ENCODE results near the gene SLC9A3. TPM values are rescaled to one million over a fixed set of nuclear protein-coding genes. Genes with fewer than 3 reads are reported as not detected.

Gene SLC9A3
- polyA plus RNA-seq, 1 of the 3 experiments (the other 2 are of a cell fraction): 1.9 TPM

- H3K4me3 ChIP-seq (ENCODE audit: low read depth in 2 of 2, low read length in 1 of 2): no peak overlapping the region
- no peak overlapping the region for H3K27ac ChIP-seq (ENCODE audit: low read depth in 2 of 2, low read length in 1 of 2)
- no peak overlapping the region for H3K4me2 ChIP-seq
- TF ChIP-seq MXI1 (IDR thresholded peaks at IDR 0.05; ENCODE audit: low read depth, low read length): no peak
- no peak for TF ChIP-seq YY1 (IDR thresholded peaks at IDR 0.05; ENCODE audit: low read depth)
- TF ChIP-seq ELF1 (IDR thresholded peaks at IDR 0.05): no peak
- no peak for TF ChIP-seq RFX5 (IDR thresholded peaks at IDR 0.05; ENCODE audit: low read length)
- TF ChIP-seq FOXJ3 (CRISPR knock-in tag; IDR thresholded peaks at IDR 0.05): no peak
- TF ChIP-seq SIN3A (IDR thresholded peaks at IDR 0.05; ENCODE audit: borderline replicate concordance, low read depth, low read length): no peak
- TF ChIP-seq USF1 (IDR thresholded peaks at IDR 0.05; ENCODE audit: borderline replicate concordance, low read depth): no peak
- TF ChIP-seq POLR2AphosphoS5 (IDR thresholded peaks at IDR 0.05; ENCODE audit: low read depth, low read length): no peak
- TF ChIP-seq NFIC (IDR thresholded peaks at IDR 0.05; ENCODE audit: borderline replicate concordance): no peak
- no peak for TF ChIP-seq TCF12 (IDR thresholded peaks at IDR 0.05)
- TF ChIP-seq CTCF (IDR thresholded peaks at IDR 0.05): no peak
- no peak for TF ChIP-seq PBX3 (IDR thresholded peaks at IDR 0.05)
- no peak overlapping the region for H2AFZ ChIP-seq (ENCODE audit: low read depth)
- no peaks in the 10 kb centered on the region for H3K9me3 ChIP-seq
- ChIA-PET POLR2A (no interaction called here), CTCF (no interaction called here)
- no peaks in the 10 kb centered on the region for H3K9me2 ChIP-seq
- H3K27me3 ChIP-seq (ENCODE audit: insufficient read depth): peaks cover 25% of the 10 kb centered on the region
- WGBS (ENCODE audit: low lambda C conversion rate): 86% methylated on average over 19 of the region's 36 CpGs
- H4K20me1 ChIP-seq (ENCODE audit: insufficient read depth): no peaks in the 10 kb centered on the region
- H3K9ac ChIP-seq: no peak overlapping the region
- DNase-seq: no peak
- H3F3A ChIP-seq (replicated peaks; ENCODE audit: insufficient read depth): no peaks in the 10 kb centered on the region
- H3K4me1 ChIP-seq (ENCODE audit: control insufficient read depth in 1 of 2, insufficient read depth in 2 of 2, low read depth in 1 of 2, low read length in 1 of 2): no peaks in the 10 kb centered on the region; a peak in 1 of 4 replicates
- no peaks in the 10 kb centered on the region for H3K36me3 ChIP-seq (replicated peaks in 1 of 2; ENCODE audit: control insufficient read depth in 1 of 2, insufficient read depth in 2 of 2, low read length in 1 of 2)
- no peaks in the 10 kb centered on the region for H3K79me2 ChIP-seq (ENCODE audit: insufficient read depth)
Measured at GRCh38 chr5:533955-534742, 9.9 kb upstream of the SLC9A3 start.

GRCh38 chr5:533243-533954 lies 9.2 kb upstream of the SLC9A3 start:
- H2AFZ ChIP-seq (ENCODE audit: low read depth): no peak overlapping the region
- H3K27me3 ChIP-seq (ENCODE audit: insufficient read depth): peaks cover 30% of the 10 kb centered on the region
- H3K4me2 ChIP-seq: no peak overlapping the region
- H3K9ac ChIP-seq: no peak overlapping the region
- ChIA-PET POLR2A (no interaction called here), CTCF (no interaction called here)
- H3F3A ChIP-seq (replicated peaks; ENCODE audit: insufficient read depth): no peaks in the 10 kb centered on the region
- WGBS (ENCODE audit: low lambda C conversion rate): 59% methylated on average over 7 of the region's 24 CpGs
- H3K9me3 ChIP-seq: no peaks in the 10 kb centered on the region
- H3K27ac ChIP-seq (ENCODE audit: low read depth in 2 of 2, low read length in 1 of 2): no peak overlapping the region
- H3K4me1 ChIP-seq (ENCODE audit: control insufficient read depth in 1 of 2, insufficient read depth in 2 of 2, low read depth in 1 of 2, low read length in 1 of 2): no peaks in the 10 kb centered on the region; a peak in 1 of 4 replicates
- DNase-seq: no peak
- no peaks in the 10 kb centered on the region for H3K79me2 ChIP-seq (ENCODE audit: insufficient read depth)
- H3K36me3 ChIP-seq (replicated peaks in 1 of 2; ENCODE audit: control insufficient read depth in 1 of 2, insufficient read depth in 2 of 2, low read length in 1 of 2): no peaks in the 10 kb centered on the region
- no peaks in the 10 kb centered on the region for H3K9me2 ChIP-seq
- H3K4me3 ChIP-seq (ENCODE audit: low read depth in 2 of 2, low read length in 1 of 2): no peak overlapping the region
- no peaks in the 10 kb centered on the region for H4K20me1 ChIP-seq (ENCODE audit: insufficient read depth)
- no peak for TF ChIP-seq IRF3 (IDR thresholded peaks at IDR 0.05; ENCODE audit: low read depth, low read length)
- no peak for TF ChIP-seq SMC3 (IDR thresholded peaks at IDR 0.05; ENCODE audit: low read depth, low read length)
- no peak for TF ChIP-seq ELF1 (IDR thresholded peaks at IDR 0.05)
- no peak for TF ChIP-seq NRF1 (IDR thresholded peaks at IDR 0.05; ENCODE audit: low read depth, low read length)
- no peak for TF ChIP-seq GABPA (IDR thresholded peaks at IDR 0.05; ENCODE audit: low read depth)
- TF ChIP-seq MXI1 (IDR thresholded peaks at IDR 0.05; ENCODE audit: low read depth, low read length): no peak
- no peak for TF ChIP-seq REST (IDR thresholded peaks at IDR 0.05; ENCODE audit: low read depth, low read length)
- TF ChIP-seq GATA2 (CRISPR knock-in tag; IDR thresholded peaks at IDR 0.05): no peak
- no peak for TF ChIP-seq FOSL2 (IDR thresholded peaks at IDR 0.05; ENCODE audit: borderline replicate concordance, low read depth)
